GM12892 (cell line): ENCODE data around the gene IRGQ.

Experiments used
- POLR2A ChIP-seq: IDR thresholded peaks from 2 replicates; pipeline ENCODE4 v1.6.1; 2011; ENCODE audit warnings: low read depth, low read length, control low read depth
- POLR2AphosphoS5 ChIP-seq: IDR thresholded peaks from 2 replicates; pipeline ENCODE4 v1.6.1; 2011; ENCODE audit warnings: low read depth, low read length, control low read depth
- TAF1 ChIP-seq: IDR thresholded peaks from 2 replicates; pipeline ENCODE4 v1.6.1; 2011; ENCODE audit warnings: low read depth, mild to moderate bottlenecking, control low read depth, low read length, borderline replicate concordance

GRCh38 chr19:43555185-43555770 is 40.7 kb downstream of the IRGQ start:
- no peak for TF ChIP-seq POLR2A
- no peak for TF ChIP-seq POLR2AphosphoS5
- no peak for TF ChIP-seq TAF1
